Measurements from ENCODE around the gene YOD1. TPM values are rescaled to one million over a fixed set of nuclear protein-coding genes. Genes with fewer than 3 reads are reported as not detected.

Gene YOD1
- total and polyA plus RNA-seq, 2 of the 13 experiments (the other 11 are each of a cell fraction or from before 2014, with no cell fraction given), result 3.4 to 9.1 TPM

DNA sequence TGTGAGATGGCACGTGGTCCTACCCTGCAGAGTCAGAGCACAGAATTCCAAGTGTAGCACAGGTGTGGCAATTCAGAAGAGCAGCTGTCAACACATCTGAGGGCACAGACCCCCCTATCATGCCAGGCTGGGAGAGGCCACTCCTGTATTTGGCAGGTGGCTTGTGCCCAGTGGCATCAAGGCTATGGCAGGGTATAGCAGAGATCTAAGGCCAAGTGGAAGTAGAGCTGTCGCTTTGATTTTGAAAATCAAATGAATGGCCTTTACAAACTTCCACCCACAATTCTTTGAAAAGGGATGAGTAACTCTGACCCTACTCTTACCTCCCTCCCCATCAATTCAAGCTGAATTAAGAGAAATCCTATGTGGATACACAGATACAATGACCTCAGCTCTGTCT is 31.8 kb downstream of the YOD1 start (continued):
- TF ChIP-seq, protein P1, sequence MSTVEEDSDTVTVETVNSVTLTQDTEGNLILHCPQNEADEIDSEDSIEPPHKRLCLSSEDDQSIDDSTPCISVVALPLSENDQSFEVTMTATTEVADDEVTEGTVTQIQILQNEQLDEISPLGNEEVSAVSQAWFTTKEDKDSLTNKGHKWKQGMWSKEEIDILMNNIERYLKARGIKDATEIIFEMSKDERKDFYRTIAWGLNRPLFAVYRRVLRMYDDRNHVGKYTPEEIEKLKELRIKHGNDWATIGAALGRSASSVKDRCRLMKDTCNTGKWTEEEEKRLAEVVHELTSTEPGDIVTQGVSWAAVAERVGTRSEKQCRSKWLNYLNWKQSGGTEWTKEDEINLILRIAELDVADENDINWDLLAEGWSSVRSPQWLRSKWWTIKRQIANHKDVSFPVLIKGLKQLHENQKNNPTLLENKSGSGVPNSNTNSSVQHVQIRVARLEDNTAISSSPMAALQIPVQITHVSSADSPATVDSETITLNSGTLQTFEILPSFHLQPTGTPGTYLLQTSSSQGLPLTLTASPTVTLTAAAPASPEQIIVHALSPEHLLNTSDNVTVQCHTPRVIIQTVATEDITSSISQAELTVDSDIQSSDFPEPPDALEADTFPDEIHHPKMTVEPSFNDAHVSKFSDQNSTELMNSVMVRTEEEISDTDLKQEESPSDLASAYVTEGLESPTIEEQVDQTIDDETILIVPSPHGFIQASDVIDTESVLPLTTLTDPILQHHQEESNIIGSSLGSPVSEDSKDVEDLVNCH (CRISPR knock-in tag; IDR thresholded peaks at IDR 0.05), result no peak
- TF ChIP-seq EED (CRISPR knock-in tag; IDR thresholded peaks at IDR 0.05), result no peak
- no peak for TF ChIP-seq ZMYM3 (CRISPR knock-in tag; IDR thresholded peaks at IDR 0.05)

DNA sequence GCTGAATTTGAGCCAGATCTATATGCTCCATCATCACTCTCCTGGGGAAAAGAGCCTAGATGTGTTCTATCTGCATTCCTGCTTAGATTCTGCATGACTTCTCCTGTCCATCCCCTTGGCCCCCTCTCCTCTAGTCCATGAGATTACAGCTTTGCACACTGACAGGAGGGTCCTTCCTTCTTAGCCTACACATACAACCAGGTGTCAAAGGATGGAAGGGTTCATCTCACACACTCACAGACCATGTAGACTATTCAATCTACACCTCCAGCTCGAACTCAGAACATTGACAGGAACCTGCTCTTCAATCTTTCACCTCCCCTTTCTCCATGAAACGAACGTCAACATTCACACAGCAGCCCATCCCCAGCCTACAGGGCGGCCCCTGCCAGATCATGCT is 32.3 kb downstream of the YOD1 start:
- Histone ChIP-seq H3K27me3 (ENCODE audit: control insufficient read depth in 1 of 2, insufficient read depth in 2 of 2, low read length in 2 of 2) (no peaks in the 10 kb centered on the region), H3K4me2 (ENCODE audit: low read depth, low read length) (no peak overlapping the region), H3K4me1 (ENCODE audit: insufficient read depth, low read length) (peaks cover 51% of the 10 kb centered on the region), H3K36me3 (replicated peaks in 1 of 2; ENCODE audit: control insufficient read depth in 1 of 2, insufficient read depth in 2 of 2, low read length in 2 of 2) (no peaks in the 10 kb centered on the region), H3K79me2 (ENCODE audit: insufficient read depth, low read length) (no peaks in the 10 kb centered on the region), H3K9me3 (ENCODE audit: low read length) (no peaks in the 10 kb centered on the region), H3K4me3 (replicated peaks in 1 of 3; ENCODE audit: insufficient read depth in 1 of 3, low read depth in 2 of 3, low read length in 3 of 3) (no peak overlapping the region), H3K27ac (ENCODE audit: extremely low read length, insufficient read depth, low read length) (no peak overlapping the region), H2AFZ (ENCODE audit: low read length) (no peak overlapping the region), H4K20me1 (ENCODE audit: insufficient read depth, low read length) (no peaks in the 10 kb centered on the region), H3K9ac (ENCODE audit: insufficient read depth, low read depth, low read length) (no peak overlapping the region)
- WGBS (ENCODE audit: low lambda C conversion rate), result 62% methylated on average over 4 of the region's 4 CpGs
- in situ Hi-C loops (cut with HindIII; ENCODE audit: extremely low pct_ligation_motif_present, low pct_unique_long_range_greater_than_20kb) (no loop called here), intact Hi-C loops (cut with micrococcal nuclease; ENCODE audit: unreplicated experiment) (no loop called here)
- no peak for TF ChIP-seq FOXK2 (IDR thresholded peaks at IDR 0.05)
- TF ChIP-seq HNRNPH1 (optimal IDR thresholded peaks at IDR 0.05; ENCODE audit: low read depth, low read length), result no peak
- TF ChIP-seq ZFY (CRISPR knock-in tag; IDR thresholded peaks at IDR 0.05), result no peak
- TF ChIP-seq SYNCRIP (IDR thresholded peaks at IDR 0.05; ENCODE audit: insufficient read depth, low read depth, low read length), result no peak
- TF ChIP-seq ZNF451 (CRISPR knock-in tag; IDR thresholded peaks at IDR 0.05), result no peak
- TF ChIP-seq ZNF724P (CRISPR knock-in tag; IDR thresholded peaks at IDR 0.05; ENCODE audit: borderline replicate concordance), result no peak
- TF ChIP-seq DNMT3B (CRISPR knock-in tag; conservative IDR thresholded peaks at IDR 0.05), result no peak
- TF ChIP-seq PHF21A (CRISPR knock-in tag; IDR thresholded peaks at IDR 0.05), result no peak
- TF ChIP-seq ZNF501 (CRISPR knock-in tag; IDR thresholded peaks at IDR 0.05), result no peak
- TF ChIP-seq ZNF737 (CRISPR knock-in tag; IDR thresholded peaks at IDR 0.05; ENCODE audit: borderline replicate concordance), result no peak
- TF ChIP-seq ZNF354B (CRISPR knock-in tag; IDR thresholded peaks at IDR 0.05), result no peak
- TF ChIP-seq, protein P2, sequence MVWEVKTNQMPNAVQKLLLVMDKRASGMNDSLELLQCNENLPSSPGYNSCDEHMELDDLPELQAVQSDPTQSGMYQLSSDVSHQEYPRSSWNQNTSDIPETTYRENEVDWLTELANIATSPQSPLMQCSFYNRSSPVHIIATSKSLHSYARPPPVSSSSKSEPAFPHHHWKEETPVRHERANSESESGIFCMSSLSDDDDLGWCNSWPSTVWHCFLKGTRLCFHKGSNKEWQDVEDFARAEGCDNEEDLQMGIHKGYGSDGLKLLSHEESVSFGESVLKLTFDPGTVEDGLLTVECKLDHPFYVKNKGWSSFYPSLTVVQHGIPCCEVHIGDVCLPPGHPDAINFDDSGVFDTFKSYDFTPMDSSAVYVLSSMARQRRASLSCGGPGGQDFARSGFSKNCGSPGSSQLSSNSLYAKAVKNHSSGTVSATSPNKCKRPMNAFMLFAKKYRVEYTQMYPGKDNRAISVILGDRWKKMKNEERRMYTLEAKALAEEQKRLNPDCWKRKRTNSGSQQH (CRISPR knock-in tag; IDR thresholded peaks at IDR 0.05; ENCODE audit: low read depth), result no peak
- TF ChIP-seq JDP2 (CRISPR knock-in tag; IDR thresholded peaks at IDR 0.05; ENCODE audit: borderline replicate concordance), result no peak
- TF ChIP-seq, protein P3, sequence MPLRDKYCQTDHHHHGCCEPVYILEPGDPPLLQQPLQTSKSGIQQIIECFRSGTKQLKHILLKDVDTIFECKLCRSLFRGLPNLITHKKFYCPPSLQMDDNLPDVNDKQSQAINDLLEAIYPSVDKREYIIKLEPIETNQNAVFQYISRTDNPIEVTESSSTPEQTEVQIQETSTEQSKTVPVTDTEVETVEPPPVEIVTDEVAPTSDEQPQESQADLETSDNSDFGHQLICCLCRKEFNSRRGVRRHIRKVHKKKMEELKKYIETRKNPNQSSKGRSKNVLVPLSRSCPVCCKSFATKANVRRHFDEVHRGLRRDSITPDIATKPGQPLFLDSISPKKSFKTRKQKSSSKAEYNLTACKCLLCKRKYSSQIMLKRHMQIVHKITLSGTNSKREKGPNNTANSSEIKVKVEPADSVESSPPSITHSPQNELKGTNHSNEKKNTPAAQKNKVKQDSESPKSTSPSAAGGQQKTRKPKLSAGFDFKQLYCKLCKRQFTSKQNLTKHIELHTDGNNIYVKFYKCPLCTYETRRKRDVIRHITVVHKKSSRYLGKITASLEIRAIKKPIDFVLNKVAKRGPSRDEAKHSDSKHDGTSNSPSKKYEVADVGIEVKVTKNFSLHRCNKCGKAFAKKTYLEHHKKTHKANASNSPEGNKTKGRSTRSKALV (CRISPR knock-in tag; IDR thresholded peaks at IDR 0.05), result no peak
- no peak for TF ChIP-seq ZNF746 (CRISPR knock-in tag; IDR thresholded peaks at IDR 0.05)
- FAIRE-seq (no peak), DNase-seq (ENCODE audit: low spot score) (no peak), ATAC-seq (no peak)
- BruUV-seq (replicated peaks), result no TSS peak
- POLR2A ChIA-PET, result interaction anchor here (0.8 kb wide), 1 partner anchor 9 kb away, joined by 3 read pairs; no protein-coding TSS in a partner anchor
- CTCF ChIA-PET (ENCODE audit: low intra/inter-chr PET ratio, low total read pairs), result no interaction called here
